Measurements from ENCODE around the gene PLD6. TPM values are rescaled to one million over a fixed set of nuclear protein-coding genes. Genes with fewer than 3 reads are reported as not detected.

PLD6 gene
- total RNA-seq, 1 experiment from 2014 or later: 2.9 TPM

GRCh38 chr17:17153709-17154108, 52.4 kb downstream of the PLD6 start:
- H3K4me1 Mint-ChIP-seq (ENCODE audit: low read depth, unreplicated experiment): no peaks in the 10 kb centered on the region
- no TSS peak for BruUV-seq (replicated peaks)
- H3K27ac Mint-ChIP-seq (ENCODE audit: unreplicated experiment): peak overlapping the region; percentile 66
- peaks cover 82% of the 10 kb centered on the region for H3K36me3 Mint-ChIP-seq (ENCODE audit: insufficient read depth, unreplicated experiment)
- intact Hi-C loops (cut with micrococcal nuclease; ENCODE audit: unreplicated experiment): no loop called here
- CTCF ChIA-PET: no interaction called here
- no peak overlapping the region for H3K4me3 Mint-ChIP-seq (ENCODE audit: low read depth, unreplicated experiment)
- no peak for TF ChIP-seq CTCF (IDR thresholded peaks at IDR 0.05; ENCODE audit: unreplicated experiment)
- no peaks in the 10 kb centered on the region for H3K9me3 Mint-ChIP-seq (ENCODE audit: low read depth, unreplicated experiment)
- DNase-seq: no peak
- H3K27me3 Mint-ChIP-seq (ENCODE audit: unreplicated experiment): no peaks in the 10 kb centered on the region

DNA sequence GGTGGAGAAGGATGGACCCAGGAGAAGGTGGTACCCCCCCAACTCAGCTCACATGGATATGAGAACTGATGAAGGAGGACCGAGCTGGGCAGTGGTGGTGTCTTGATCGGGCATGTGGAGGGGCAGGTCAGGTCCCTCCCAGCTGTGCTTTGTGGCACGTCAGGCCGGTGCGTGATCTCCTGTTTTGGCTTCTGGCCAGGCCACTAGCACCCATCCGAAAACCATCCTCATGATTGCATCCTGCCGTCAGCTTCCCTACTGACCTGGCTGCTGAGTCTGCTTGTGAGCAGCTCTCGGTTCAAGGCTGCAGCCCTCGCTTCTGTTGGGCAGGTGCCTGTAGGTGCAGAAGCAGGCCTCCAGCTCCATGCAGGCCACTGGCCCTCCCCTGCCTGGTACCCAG, 53.1 kb downstream of the PLD6 start:
- intact Hi-C loops (cut with micrococcal nuclease; ENCODE audit: unreplicated experiment): no loop called here

GRCh38 chr17:17152385-17152784, 53.7 kb downstream of the PLD6 start:
- H3K27ac Mint-ChIP-seq (ENCODE audit: unreplicated experiment): no peak overlapping the region
- CTCF ChIA-PET: no interaction called here
- no peaks in the 10 kb centered on the region for H3K4me1 Mint-ChIP-seq (ENCODE audit: low read depth, unreplicated experiment)
- intact Hi-C loops (cut with micrococcal nuclease; ENCODE audit: unreplicated experiment): no loop called here
- no peak for TF ChIP-seq CTCF (IDR thresholded peaks at IDR 0.05; ENCODE audit: unreplicated experiment)
- peaks cover 78% of the 10 kb centered on the region for H3K36me3 Mint-ChIP-seq (ENCODE audit: insufficient read depth, unreplicated experiment)
- no peaks in the 10 kb centered on the region for H3K9me3 Mint-ChIP-seq (ENCODE audit: low read depth, unreplicated experiment)
- DNase-seq: no peak
- H3K4me3 Mint-ChIP-seq (ENCODE audit: low read depth, unreplicated experiment): no peak overlapping the region
- no peaks in the 10 kb centered on the region for H3K27me3 Mint-ChIP-seq (ENCODE audit: unreplicated experiment)
- no TSS peak for BruUV-seq (replicated peaks)

More for the DNA sequence above, 53.1 kb downstream of the PLD6 start:
- no peak overlapping the region for H3K27ac Mint-ChIP-seq (ENCODE audit: unreplicated experiment)
- no peak for DNase-seq
- no peaks in the 10 kb centered on the region for H3K9me3 Mint-ChIP-seq (ENCODE audit: low read depth, unreplicated experiment)
- no peaks in the 10 kb centered on the region for H3K27me3 Mint-ChIP-seq (ENCODE audit: unreplicated experiment)
- no TSS peak for BruUV-seq (replicated peaks)
- H3K36me3 Mint-ChIP-seq (ENCODE audit: insufficient read depth, unreplicated experiment): peaks cover 78% of the 10 kb centered on the region
- no peak for TF ChIP-seq CTCF (IDR thresholded peaks at IDR 0.05; ENCODE audit: unreplicated experiment)
- no peaks in the 10 kb centered on the region for H3K4me1 Mint-ChIP-seq (ENCODE audit: low read depth, unreplicated experiment)
- no peak overlapping the region for H3K4me3 Mint-ChIP-seq (ENCODE audit: low read depth, unreplicated experiment)
- CTCF ChIA-PET: no interaction called here

GRCh38 chr17:17151962-17152361, 54.2 kb downstream of the PLD6 start:
- H3K4me1 Mint-ChIP-seq (ENCODE audit: low read depth, unreplicated experiment): no peaks in the 10 kb centered on the region
- peaks cover 78% of the 10 kb centered on the region for H3K36me3 Mint-ChIP-seq (ENCODE audit: insufficient read depth, unreplicated experiment)
- TF ChIP-seq CTCF (IDR thresholded peaks at IDR 0.05; ENCODE audit: unreplicated experiment): no peak
- no peaks in the 10 kb centered on the region for H3K27me3 Mint-ChIP-seq (ENCODE audit: unreplicated experiment)
- no peaks in the 10 kb centered on the region for H3K9me3 Mint-ChIP-seq (ENCODE audit: low read depth, unreplicated experiment)
- no TSS peak for BruUV-seq (replicated peaks)
- H3K4me3 Mint-ChIP-seq (ENCODE audit: low read depth, unreplicated experiment): no peak overlapping the region
- intact Hi-C loops (cut with micrococcal nuclease; ENCODE audit: unreplicated experiment): no loop called here
- peak overlapping the region; percentile 56 for H3K27ac Mint-ChIP-seq (ENCODE audit: unreplicated experiment)
- peak; percentile 10 for DNase-seq
- CTCF ChIA-PET: no interaction called here
